IMR-90 (cell line): Measurements from ENCODE around the gene TACR2. TPM values are rescaled to one million over a fixed set of nuclear protein-coding genes. Genes with fewer than 3 reads are reported as not detected.

Source experiments
- ATAC-seq: fragments of 200-7000 bp; cut with Tn5 transposase; 2 replicates; pipeline ENCODE4 v1.9.1; 2020; ENCODE audit warnings: low read depth, mild to moderate bottlenecking, moderate library complexity
- BruUV-seq: library from RNA; stranded (reverse); fragments of 400-500 nt; replicated peaks from 2 replicates; lab custom pipeline; 2021; lab: Mats Ljungman, UMichigan
- CTCF ChIA-PET: fragments of 300-600 bp; formaldehyde crosslinking; extraction: SDS; loops from one replicate; lab custom pipeline; 2021; ENCODE audit warnings: antibody characterized with exemption; lab: Yijun Ruan, JAX
- POLR2A ChIA-PET: fragments of 300-600 bp; sonication (Branson Sonifier 250); formaldehyde crosslinking; loops from one replicate; lab custom pipeline; 2022; ENCODE audit warnings: antibody characterized with exemption; ENCODE audit not compliant: unreplicated experiment; lab: Charles Lee
- DNase-seq: peaks from one replicate; pipeline ENCODE4 v3.0.0; 2013
- H2AFZ ChIP-seq: replicated peaks from 2 replicates; pipeline ENCODE3; 2013; ENCODE audit warnings: low read length, mild to moderate bottlenecking; ENCODE audit not compliant: poor library complexity
- H2AK5ac ChIP-seq: 2 replicates; pipeline ENCODE4 v1.6.1; 2013; ENCODE audit warnings: low read depth, low read length, inconsistent platforms
- H2AK9ac ChIP-seq: replicated peaks from 2 replicates; pipeline ENCODE3; 2013; ENCODE audit warnings: mild to moderate bottlenecking, low read depth, low read length, moderate library complexity; ENCODE audit not compliant: poor library complexity
- H2BK120ac ChIP-seq: 2 replicates; pipeline ENCODE4 v1.6.1; 2013; ENCODE audit warnings: low read depth, low read length, inconsistent platforms
- H2BK15ac ChIP-seq: 3 replicates; pipeline ENCODE4 v1.6.1; 2013; ENCODE audit warnings: low read depth, low read length, inconsistent platforms
- H2BK20ac ChIP-seq: 2 replicates; pipeline ENCODE4 v1.6.1; 2013; ENCODE audit warnings: low read depth, mild to moderate bottlenecking, inconsistent platforms, low read length, moderate library complexity
- H2BK5ac ChIP-seq: 2 replicates; pipeline ENCODE4 v1.6.1; 2013; ENCODE audit warnings: mild to moderate bottlenecking, low read depth, low read length, inconsistent platforms; ENCODE audit not compliant: poor library complexity, severe bottlenecking
- H3K14ac ChIP-seq: replicated peaks from 2 replicates; pipeline ENCODE4 v1.6.1; 2013; ENCODE audit warnings: low read depth, low read length, inconsistent platforms
- H3K18ac ChIP-seq: 2 replicates; pipeline ENCODE4 v1.6.1; 2013; ENCODE audit warnings: low read depth, low read length, control low read depth
- H3K23ac ChIP-seq: 2 replicates; pipeline ENCODE4 v1.6.1; 2013; ENCODE audit warnings: low read depth, low read length, inconsistent platforms
- H3K27ac ChIP-seq: 2 replicates; pipeline ENCODE4 v1.5.1; 2013; ENCODE audit warnings: mild to moderate bottlenecking, control low read depth, low read length; ENCODE audit not compliant: insufficient read depth
- H3K27me3 ChIP-seq: 2 replicates; pipeline ENCODE4 v1.6.1; 2013; ENCODE audit warnings: low read length; ENCODE audit not compliant: control insufficient read depth, insufficient read depth
- H3K36me3 ChIP-seq: 2 replicates; pipeline ENCODE4 v1.6.1; 2013; ENCODE audit warnings: low read length, mixed read lengths; ENCODE audit not compliant: control insufficient read depth, insufficient read depth
- H3K4ac ChIP-seq: 2 replicates; pipeline ENCODE4 v1.6.1; 2013; ENCODE audit warnings: low read depth, low read length, inconsistent platforms
- H3K4me1 ChIP-seq: 2 replicates; pipeline ENCODE4 v1.6.1; 2013; ENCODE audit warnings: low read length, mixed read lengths; ENCODE audit not compliant: control insufficient read depth, insufficient read depth
- H3K4me2 ChIP-seq: 2 replicates; pipeline ENCODE4 v1.6.1; 2013; ENCODE audit warnings: low read depth, mild to moderate bottlenecking, control low read depth, low read length, moderate library complexity
- H3K4me3 ChIP-seq: 2 replicates; pipeline ENCODE4 v1.5.1; 2013; ENCODE audit warnings: low read depth, mild to moderate bottlenecking, control low read depth, low read length, moderate library complexity; ENCODE audit not compliant: insufficient read depth
- H3K56ac ChIP-seq: 2 replicates; pipeline ENCODE4 v1.6.1; 2013; ENCODE audit warnings: low read length, inconsistent platforms; ENCODE audit not compliant: insufficient read depth; ENCODE audit errors: extremely low read depth
- H3K79me1 ChIP-seq, 2 experiments: 2 replicates each; pipeline ENCODE4 v1.6.1; 2013; ENCODE audit warnings: low read length in 2 of 2, inconsistent platforms in 1 of 2, low read depth in 1 of 2
- H3K9ac ChIP-seq: 2 replicates; pipeline ENCODE4 v1.6.1; 2013; ENCODE audit warnings: low read depth, low read length, control low read depth
- H3K9me1 ChIP-seq: 2 replicates; pipeline ENCODE4 v1.6.1; 2013; ENCODE audit warnings: low read length, inconsistent platforms; ENCODE audit not compliant: insufficient read depth
- H3K9me3 ChIP-seq: 2 replicates; pipeline ENCODE4 v1.6.1; 2013; ENCODE audit warnings: low read length; ENCODE audit not compliant: control insufficient read depth, insufficient read depth
- H4K20me1 ChIP-seq: 2 replicates; pipeline ENCODE4 v1.6.1; 2013; ENCODE audit warnings: low read length, inconsistent platforms; ENCODE audit not compliant: insufficient read depth
- H4K5ac ChIP-seq: 2 replicates; pipeline ENCODE4 v1.6.1; 2013; ENCODE audit warnings: mild to moderate bottlenecking, low read depth, low read length, control low read depth
- H4K8ac ChIP-seq, 2 experiments: 2 replicates each; pipeline ENCODE4 v1.6.1; 2013; ENCODE audit warnings: low read depth in 2 of 2, low read length in 2 of 2, control low read depth in 1 of 2, inconsistent platforms in 1 of 2
- H4K91ac ChIP-seq: 2 replicates; pipeline ENCODE4 v1.6.1; 2013; ENCODE audit warnings: low read depth, low read length, inconsistent platforms; ENCODE audit not compliant: insufficient read depth
- BHLHE40 ChIP-seq: fragments of 150-350 bp; IDR thresholded peaks from 2 replicates; pipeline ENCODE4 v1.6.1; 2016; ENCODE audit warnings: mild to moderate bottlenecking, low read depth, low read length
- CEBPB ChIP-seq: IDR thresholded peaks from 2 replicates; pipeline ENCODE4 v1.6.1; 2012; ENCODE audit warnings: low read depth, low read length, improper control_type of control experiment
- CHD1 ChIP-seq: IDR thresholded peaks from 2 replicates; pipeline ENCODE4 v1.6.1; 2012; ENCODE audit warnings: low read depth, low read length, improper control_type of control experiment
- FOS ChIP-seq: fragments of 150-350 bp; IDR thresholded peaks from 2 replicates; pipeline ENCODE4 v1.6.1; 2016; ENCODE audit warnings: low read depth, low read length
- MAFK ChIP-seq: IDR thresholded peaks from 2 replicates; pipeline ENCODE4 v1.6.1; 2012; ENCODE audit warnings: low read depth, low read length, improper control_type of control experiment
- MAZ ChIP-seq: IDR thresholded peaks from 2 replicates; pipeline ENCODE4 v1.6.1; 2012; ENCODE audit warnings: low read depth, mild to moderate bottlenecking, low read length, improper control_type of control experiment, moderate library complexity, borderline replicate concordance
- MXI1 ChIP-seq: IDR thresholded peaks from 2 replicates; pipeline ENCODE4 v1.6.1; 2012; ENCODE audit warnings: low read depth, mild to moderate bottlenecking, low read length, moderate library complexity, borderline replicate concordance
- NFE2L2 ChIP-seq: fragments of 150-350 bp; IDR thresholded peaks from 2 replicates; pipeline ENCODE4 v1.6.1; 2016; ENCODE audit warnings: low read depth, mild to moderate bottlenecking, low read length
- POLR2A ChIP-seq: IDR thresholded peaks from 2 replicates; pipeline ENCODE4 v1.6.1; 2012; ENCODE audit warnings: mild to moderate bottlenecking, low read depth, low read length
- RAD21 ChIP-seq: IDR thresholded peaks from 2 replicates; pipeline ENCODE4 v1.6.1; 2012; ENCODE audit warnings: low read length, improper control_type of control experiment
- RCOR1 ChIP-seq: IDR thresholded peaks from 2 replicates; pipeline ENCODE4 v1.6.1; 2012; ENCODE audit warnings: mild to moderate bottlenecking, low read length, improper control_type of control experiment; ENCODE audit not compliant: insufficient replicate concordance
- RFX5 ChIP-seq: IDR thresholded peaks from 2 replicates; pipeline ENCODE4 v1.8.0; 2012; ENCODE audit warnings: low read depth, mild to moderate bottlenecking, low read length, moderate library complexity
- SMC3 ChIP-seq: fragments of 150-350 bp; IDR thresholded peaks from 2 replicates; pipeline ENCODE4 v1.6.1; 2016; ENCODE audit warnings: low read depth, mild to moderate bottlenecking, antibody characterized with exemption, low read length, moderate library complexity
- WGBS, 2 experiments: methylation state at CpG; one replicate each; pipeline versions ENCODE4 v1.1.5 to v1.1.7; 2013; ENCODE audit warnings: missing lambda C conversion rate in 2 of 2; ENCODE audit not compliant: insufficient read length in 1 of 2; ENCODE audit errors: extremely low coverage in 2 of 2; 5-methylcytosine and 5-hydroxymethylcytosine counted together
- dilution Hi-C: fragments of 300-500 bp; cut with HindIII; formaldehyde crosslinking; loops from one replicate; pipeline ENCODE4 v1.14.3; 2018; ENCODE audit warnings: low sequenced_read_pairs; ENCODE audit not compliant: unreplicated experiment
- in situ Hi-C: fragments of 300-500 bp; cut with MboI; formaldehyde crosslinking; loops from 3 replicates; pipeline ENCODE4 v1.14.3; 2019; ENCODE audit warnings: low sequenced_read_pairs, inconsistent platforms, mixed read lengths
- intact Hi-C: fragments of 100-400 bp; cut with micrococcal nuclease; formaldehyde crosslinking; loops from 2 replicates; pipeline ENCODE4 v1.10.0; 2022
- polyA plus RNA-seq, 3 experiments: library from polyadenylated mRNA; depleted of rRNA; stranded (reverse); fragments of >200 nt; gene quantifications; 2 replicates each; pipeline ENCODE4 v1.2.3, GENCODE V29; 2012; ENCODE audit warnings: low replicate concordance in 1 of 3
- total RNA-seq: library from RNA; depleted of rRNA; stranded (reverse); fragments of >200 nt; gene quantifications from 2 replicates; pipeline ENCODE4 v1.2.3, GENCODE V29; 2012
- TF ChIP-seq, protein P1 (sequence below): conservative IDR thresholded peaks from 2 replicates; pipeline ENCODE4 v1.5.1; 2012; ENCODE audit warnings: mild to moderate bottlenecking, low read depth, low read length, improper control_type of control experiment
- TF ChIP-seq, protein P2 (sequence below): fragments of 150-350 bp; IDR thresholded peaks from 2 replicates; pipeline ENCODE4 v1.6.1; 2016; ENCODE audit warnings: low read depth, mild to moderate bottlenecking, low read length, moderate library complexity, borderline replicate concordance
- TF ChIP-seq, protein P3 (sequence below): fragments of 150-350 bp; IDR thresholded peaks from 2 replicates; pipeline ENCODE4 v1.6.1; 2017; ENCODE audit warnings: mild to moderate bottlenecking, antibody characterized with exemption, low read length, low read depth

Gene TACR2
- total and polyA plus RNA-seq, 2 of the 4 experiments (the other 2 are of a cell fraction): not detected

DNA sequence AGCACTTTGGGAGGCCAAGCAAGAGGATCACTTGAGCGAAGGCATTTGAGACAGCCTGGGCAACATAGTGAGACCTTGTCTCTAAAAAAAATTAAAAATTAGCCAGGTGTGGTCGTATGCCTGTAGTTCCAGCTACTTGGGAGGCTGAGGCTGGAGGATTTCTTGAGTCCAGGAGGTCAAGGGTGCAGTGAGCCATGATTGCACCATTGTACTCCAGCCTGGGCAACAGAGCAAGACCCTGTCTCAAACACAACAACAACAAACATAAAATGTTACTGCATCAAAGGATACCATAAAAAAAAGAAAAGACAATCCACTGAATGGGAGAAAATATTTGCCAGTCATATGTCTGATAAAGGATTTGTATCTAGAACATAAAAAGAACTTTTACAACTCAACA is 60.5 kb downstream of the TACR2 start:
- Histone ChIP-seq H3K27ac (no peak overlapping the region), H3K4me2 (no peak overlapping the region), H3K14ac (no peak overlapping the region), H4K5ac (no peak overlapping the region), H3K36me3 (peaks cover 3% of the 10 kb centered on the region; the same call in 1 of the 2 replicates), H2BK120ac (no peak overlapping the region), H3K23ac (no peak overlapping the region), H3K79me1 (peaks cover 46 to 63% of the 10 kb centered on the region in 2 experiments), H3K9ac (no peak overlapping the region), H4K91ac (no peak overlapping the region), H4K20me1 (peaks cover 46% of the 10 kb centered on the region), H3K4ac (no peak overlapping the region), H2AK9ac (no peak overlapping the region), H2BK5ac (no peak overlapping the region), H4K8ac (no peak overlapping the region), H3K27me3 (no peaks in the 10 kb centered on the region), H2BK15ac (no peak overlapping the region), H3K9me3 (no peaks in the 10 kb centered on the region), H3K4me3 (no peak overlapping the region), H3K4me1 (peaks cover 19% of the 10 kb centered on the region), H3K9me1 (peaks cover 18% of the 10 kb centered on the region), H2AK5ac (no peak overlapping the region; the same call in 1 of the 2 replicates), H3K56ac (no peak overlapping the region), H3K18ac (no peak overlapping the region), H2AFZ (no peak overlapping the region), H2BK20ac (no peak overlapping the region)
- ATAC-seq (no peak), DNase-seq (no peak)
- TF ChIP-seq, protein P1, sequence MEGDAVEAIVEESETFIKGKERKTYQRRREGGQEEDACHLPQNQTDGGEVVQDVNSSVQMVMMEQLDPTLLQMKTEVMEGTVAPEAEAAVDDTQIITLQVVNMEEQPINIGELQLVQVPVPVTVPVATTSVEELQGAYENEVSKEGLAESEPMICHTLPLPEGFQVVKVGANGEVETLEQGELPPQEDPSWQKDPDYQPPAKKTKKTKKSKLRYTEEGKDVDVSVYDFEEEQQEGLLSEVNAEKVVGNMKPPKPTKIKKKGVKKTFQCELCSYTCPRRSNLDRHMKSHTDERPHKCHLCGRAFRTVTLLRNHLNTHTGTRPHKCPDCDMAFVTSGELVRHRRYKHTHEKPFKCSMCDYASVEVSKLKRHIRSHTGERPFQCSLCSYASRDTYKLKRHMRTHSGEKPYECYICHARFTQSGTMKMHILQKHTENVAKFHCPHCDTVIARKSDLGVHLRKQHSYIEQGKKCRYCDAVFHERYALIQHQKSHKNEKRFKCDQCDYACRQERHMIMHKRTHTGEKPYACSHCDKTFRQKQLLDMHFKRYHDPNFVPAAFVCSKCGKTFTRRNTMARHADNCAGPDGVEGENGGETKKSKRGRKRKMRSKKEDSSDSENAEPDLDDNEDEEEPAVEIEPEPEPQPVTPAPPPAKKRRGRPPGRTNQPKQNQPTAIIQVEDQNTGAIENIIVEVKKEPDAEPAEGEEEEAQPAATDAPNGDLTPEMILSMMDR: no peak
- TF ChIP-seq FOS (no peak), RFX5 (no peak), MAFK (no peak), SMC3 (no peak), NFE2L2 (no peak), CEBPB (no peak), MAZ (no peak), BHLHE40 (no peak), RAD21 (no peak), RCOR1 (no peak), CHD1 (no peak), MXI1 (no peak), POLR2A (no peak)
- TF ChIP-seq, protein P2, sequence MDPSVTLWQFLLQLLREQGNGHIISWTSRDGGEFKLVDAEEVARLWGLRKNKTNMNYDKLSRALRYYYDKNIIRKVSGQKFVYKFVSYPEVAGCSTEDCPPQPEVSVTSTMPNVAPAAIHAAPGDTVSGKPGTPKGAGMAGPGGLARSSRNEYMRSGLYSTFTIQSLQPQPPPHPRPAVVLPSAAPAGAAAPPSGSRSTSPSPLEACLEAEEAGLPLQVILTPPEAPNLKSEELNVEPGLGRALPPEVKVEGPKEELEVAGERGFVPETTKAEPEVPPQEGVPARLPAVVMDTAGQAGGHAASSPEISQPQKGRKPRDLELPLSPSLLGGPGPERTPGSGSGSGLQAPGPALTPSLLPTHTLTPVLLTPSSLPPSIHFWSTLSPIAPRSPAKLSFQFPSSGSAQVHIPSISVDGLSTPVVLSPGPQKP: no peak
- TF ChIP-seq, protein P3, sequence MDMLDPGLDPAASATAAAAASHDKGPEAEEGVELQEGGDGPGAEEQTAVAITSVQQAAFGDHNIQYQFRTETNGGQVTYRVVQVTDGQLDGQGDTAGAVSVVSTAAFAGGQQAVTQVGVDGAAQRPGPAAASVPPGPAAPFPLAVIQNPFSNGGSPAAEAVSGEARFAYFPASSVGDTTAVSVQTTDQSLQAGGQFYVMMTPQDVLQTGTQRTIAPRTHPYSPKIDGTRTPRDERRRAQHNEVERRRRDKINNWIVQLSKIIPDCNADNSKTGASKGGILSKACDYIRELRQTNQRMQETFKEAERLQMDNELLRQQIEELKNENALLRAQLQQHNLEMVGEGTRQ: no peak
- dilution Hi-C loops (no loop called here), intact Hi-C loops (no loop called here), in situ Hi-C loops (no loop called here)
- ChIA-PET POLR2A (no interaction called here), CTCF (no interaction called here)
- WGBS, 2 experiments: 100% methylated on average over 1 of the region's 2 CpGs; no CpG with 5 or more reads in 1 of the 2 experiments
- no TSS peak for BruUV-seq
